ENCODE measurements around the gene PRR11. TPM values are rescaled to one million over a fixed set of nuclear protein-coding genes. Genes with fewer than 3 reads are reported as not detected.
"Not testable (repeated sequence)": the region's sequence is repeated elsewhere in the genome, so short reads cannot be mapped to it uniquely, and the experiment has no call there.

PRR11 gene
- total RNA-seq, 2 experiments from 2014 or later: 67.3 to 70.2 TPM

- H3K4me3 Mint-ChIP-seq: no peak overlapping the region
- H3K4me1 Mint-ChIP-seq (ENCODE audit: low read depth): peaks cover 13% of the 10 kb centered on the region
- ChIA-PET POLR2A (no interaction called here), CTCF (no interaction called here)
- H3K36me3 Mint-ChIP-seq: peaks cover 4% of the 10 kb centered on the region
- DNase-seq: no peak
- H3K27ac Mint-ChIP-seq: no peak overlapping the region
- intact Hi-C loops (cut with micrococcal nuclease): loop anchor here (5.0 kb wide), 1 partner anchor 117 kb away; the partner anchor contains the start of gene TRIM37
- H3K9me3 Mint-ChIP-seq: no peaks in the 10 kb centered on the region
- no peaks in the 10 kb centered on the region for H3K27me3 Mint-ChIP-seq
These were observed 68.3 kb downstream of the PRR11 start for GRCh38 chr17:59223813-59224212.

- H3K27me3 Mint-ChIP-seq; intact Hi-C loops (cut with micrococcal nuclease); H3K4me1 Mint-ChIP-seq (ENCODE audit: low read depth); H3K4me3 Mint-ChIP-seq; H3K36me3 Mint-ChIP-seq; H3K27ac Mint-ChIP-seq; H3K9me3 Mint-ChIP-seq; DNase-seq: not testable (repeated sequence)
- ChIA-PET CTCF (interaction anchor here (0.6 kb wide), 1 partner anchor 69 kb away, joined by 3 read pairs; no protein-coding TSS in a partner anchor), POLR2A (interaction anchor here (0.6 kb wide), 1 partner anchor 242 kb away, joined by 4 read pairs; no protein-coding TSS in a partner anchor)
These were observed 73.0 kb downstream of the PRR11 start for GRCh38 chr17:59228588-59228987.

GRCh38 chr17:59230764-59231163 lies 75.2 kb downstream of the PRR11 start:
- H3K4me1 Mint-ChIP-seq (ENCODE audit: low read depth): no peaks in the 10 kb centered on the region
- ChIA-PET CTCF (no interaction called here), POLR2A (no interaction called here)
- no peak overlapping the region for H3K27ac Mint-ChIP-seq
- intact Hi-C loops (cut with micrococcal nuclease): no loop called here
- DNase-seq: no peak
- H3K36me3 Mint-ChIP-seq: no peaks in the 10 kb centered on the region
- no peak overlapping the region for H3K4me3 Mint-ChIP-seq
- H3K27me3 Mint-ChIP-seq: no peaks in the 10 kb centered on the region
- H3K9me3 Mint-ChIP-seq: no peaks in the 10 kb centered on the region

GRCh38 chr17:59234631-59235030 lies 79.1 kb downstream of the PRR11 start:
- no peaks in the 10 kb centered on the region for H3K4me1 Mint-ChIP-seq (ENCODE audit: low read depth)
- DNase-seq: no peak
- H3K27ac Mint-ChIP-seq: no peak overlapping the region

GRCh38 chr17:59238906-59239305 lies 83.4 kb downstream of the PRR11 start:
- DNase-seq: no peak
- Mint-ChIP-seq H3K4me1 (ENCODE audit: low read depth) (no peaks in the 10 kb centered on the region), H3K9me3 (no peaks in the 10 kb centered on the region), H3K27me3 (no peaks in the 10 kb centered on the region), H3K36me3 (no peaks in the 10 kb centered on the region), H3K27ac (no peak overlapping the region), H3K4me3 (no peak overlapping the region)
- POLR2A ChIA-PET: no interaction called here
- CTCF ChIA-PET: interaction anchor here (0.6 kb wide), 1 partner anchor 76 kb away, joined by 3 read pairs; no protein-coding TSS in a partner anchor
- intact Hi-C loops (cut with micrococcal nuclease): no loop called here

More at GRCh38 chr17:59234631-59235030, 79.1 kb downstream of the PRR11 start:
- intact Hi-C loops (cut with micrococcal nuclease): no loop called here
- Mint-ChIP-seq H3K27me3 (no peaks in the 10 kb centered on the region), H3K9me3 (no peaks in the 10 kb centered on the region), H3K4me3 (no peak overlapping the region), H3K36me3 (no peaks in the 10 kb centered on the region)
- ChIA-PET POLR2A (no interaction called here), CTCF (no interaction called here)

- no peak for DNase-seq
- Mint-ChIP-seq H3K36me3 (no peaks in the 10 kb centered on the region), H3K4me1 (ENCODE audit: low read depth) (no peaks in the 10 kb centered on the region), H3K27ac (no peak overlapping the region), H3K4me3 (no peak overlapping the region), H3K27me3 (no peaks in the 10 kb centered on the region), H3K9me3 (no peaks in the 10 kb centered on the region)
- intact Hi-C loops (cut with micrococcal nuclease): no loop called here
- CTCF ChIA-PET: no interaction called here
- POLR2A ChIA-PET: interaction anchor here (0.6 kb wide), 1 partner anchor 229 kb away, joined by 3 read pairs; no protein-coding TSS in a partner anchor
These were observed 88.5 kb downstream of the PRR11 start for GRCh38 chr17:59244081-59244480.

Small RNA genes lying within 50 kb of the gene (microRNA-seq; reads per million reads assigned to microRNA genes)
- gene MIR301A (ENCODE audit: borderline microRNAs expressed, borderline number of aligned reads, borderline replicate concordance): 89.2 reads per million, percentile 63 among the genes with 10 or more reads in this experiment
- 1,646 reads per million, percentile 89 among the genes with 10 or more reads in this experiment for gene MIR454 (ENCODE audit: borderline microRNAs expressed, borderline number of aligned reads, borderline replicate concordance)

Other genes with a start within 250 kb of the PRR11 start
- 10 to 100 TPM; 21.4 to 27.3 TPM for gene TRIM37, start 48.9 kb upstream of the PRR11 start, total RNA-seq
- gene SKA2, start 560 bp upstream of the PRR11 start, total RNA-seq: 10 to 100 TPM; 83.5 to 83.9 TPM
- gene SMG8, start 54.3 kb downstream of the PRR11 start, total RNA-seq: 10 to 100 TPM; 15.3 to 15.8 TPM
- 1 to 10 TPM; 2.9 to 3.5 TPM for gene GDPD1, start 64.8 kb downstream of the PRR11 start, total RNA-seq
- 1 to 10 TPM; 7.6 to 9.4 TPM for gene YPEL2, start 175.9 kb downstream of the PRR11 start, total RNA-seq